Activated naive CD8-positive, alpha-beta T cell (primary cell): ENCODE measurements around the gene STX18.
A peak's percentile ranks its signal among the peaks of the same experiment; 100 is the strongest.
"Not testable (repeated sequence)": the region's sequence is repeated elsewhere in the genome, so short reads cannot be mapped to it uniquely, and the experiment has no call there.

Experiments
- H3K27ac Mint-ChIP-seq: one replicate; pipeline ENCODE4 v1.8.0; 2021; ENCODE audit warnings: mixed read lengths
- H3K27me3 Mint-ChIP-seq: one replicate; pipeline ENCODE4 v1.8.0; 2021; ENCODE audit warnings: mixed read lengths
- H3K36me3 Mint-ChIP-seq: one replicate; pipeline ENCODE4 v1.8.0; 2021; ENCODE audit warnings: mixed read lengths
- H3K4me1 Mint-ChIP-seq: one replicate; pipeline ENCODE4 v1.8.0; 2021; ENCODE audit warnings: low read depth, mixed read lengths
- H3K4me3 Mint-ChIP-seq: one replicate; pipeline ENCODE4 v1.8.0; 2021; ENCODE audit warnings: mild to moderate bottlenecking, mixed read lengths
- H3K9me3 Mint-ChIP-seq: one replicate; pipeline ENCODE4 v1.8.0; 2021; ENCODE audit warnings: low read depth, mixed read lengths

Gene STX18

DNA sequence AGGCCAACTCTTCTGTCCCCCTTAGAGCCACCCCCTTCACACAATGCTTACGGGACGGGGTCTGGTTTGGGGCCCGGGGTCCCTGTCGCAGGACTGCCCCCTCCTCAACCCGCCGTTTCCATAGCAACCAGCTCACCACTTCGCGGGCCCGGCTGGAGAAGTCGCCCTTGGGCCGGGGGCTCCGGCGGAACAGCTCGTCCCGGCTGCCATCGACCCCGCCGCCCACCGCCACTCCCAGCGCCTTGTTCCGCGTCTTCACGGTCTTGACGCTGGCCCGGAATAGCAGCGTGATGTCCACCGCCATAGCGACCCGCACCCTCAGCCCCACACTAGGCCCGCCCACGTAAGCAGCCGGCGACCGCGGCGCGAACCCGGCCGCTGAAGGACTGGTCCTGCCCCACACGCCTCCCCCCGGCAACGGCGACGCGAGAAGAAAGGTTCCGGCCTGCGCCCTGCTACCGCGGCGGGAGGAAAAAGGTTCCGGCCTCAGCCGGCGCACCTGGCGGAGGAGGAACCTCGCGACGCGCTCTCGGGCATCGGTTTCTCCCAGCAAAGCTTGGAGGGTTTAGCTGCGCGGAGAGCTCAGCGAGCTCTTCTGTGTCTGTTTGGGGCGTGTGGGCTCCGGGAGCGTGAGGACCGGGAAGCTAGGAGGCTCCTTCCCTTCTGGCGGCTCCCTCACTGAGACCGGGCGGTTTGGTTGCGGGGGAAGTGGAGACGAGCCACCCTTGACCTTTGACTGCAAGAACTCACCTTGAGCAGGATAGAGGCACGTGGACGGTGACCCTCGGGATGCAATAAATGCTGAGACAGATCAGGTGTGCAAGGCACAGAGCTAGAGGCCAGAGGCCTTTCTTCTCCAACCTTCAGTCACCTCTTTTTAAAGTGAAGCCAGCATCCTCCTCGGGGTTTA, at the start of gene STX18:
Gene STX18 (minus strand): TSS at position 388 of the 910 bp plus-strand sequence. CDS start 84 bp downstream, at position 304.
- H3K27ac Mint-ChIP-seq, result peak within 1 kb of the TSS; percentile 95
- peak within 1 kb of the TSS; percentile 97 for H3K4me3 Mint-ChIP-seq
- no peaks in the 10 kb centered on the region for H3K9me3 Mint-ChIP-seq
- H3K4me1 Mint-ChIP-seq, result peaks cover 54% of the 10 kb centered on the region
- peaks cover 7% of the 10 kb centered on the region for H3K36me3 Mint-ChIP-seq
- H3K27me3 Mint-ChIP-seq, result no peaks in the 10 kb centered on the region

DNA sequence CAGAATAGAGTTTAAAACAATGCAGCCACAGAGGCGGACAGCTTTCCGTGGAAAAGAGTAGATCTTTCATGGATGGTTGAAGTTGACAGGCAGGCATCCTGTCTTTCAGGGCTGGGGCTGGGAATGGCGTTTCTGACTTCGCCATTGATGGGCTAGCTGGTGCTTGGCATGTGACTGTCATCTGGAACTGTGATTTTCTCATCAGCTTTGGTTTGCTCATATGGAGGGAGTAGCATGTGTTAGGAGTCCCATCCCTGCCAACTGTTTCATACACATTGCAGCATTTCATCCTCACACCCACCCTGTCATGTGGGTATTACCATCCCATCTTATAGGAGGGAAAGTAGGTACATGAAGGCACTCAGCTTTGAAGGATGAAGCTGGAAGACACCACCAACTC, 49.2 kb upstream of the STX18 start:
- H3K9me3 Mint-ChIP-seq, result peaks cover 11% of the 10 kb centered on the region
- H3K27me3 Mint-ChIP-seq, result no peaks in the 10 kb centered on the region
- no peak overlapping the region for H3K4me3 Mint-ChIP-seq
- peaks cover 33% of the 10 kb centered on the region for H3K36me3 Mint-ChIP-seq
- H3K27ac Mint-ChIP-seq, result no peak overlapping the region
- H3K4me1 Mint-ChIP-seq, result no peaks in the 10 kb centered on the region

DNA sequence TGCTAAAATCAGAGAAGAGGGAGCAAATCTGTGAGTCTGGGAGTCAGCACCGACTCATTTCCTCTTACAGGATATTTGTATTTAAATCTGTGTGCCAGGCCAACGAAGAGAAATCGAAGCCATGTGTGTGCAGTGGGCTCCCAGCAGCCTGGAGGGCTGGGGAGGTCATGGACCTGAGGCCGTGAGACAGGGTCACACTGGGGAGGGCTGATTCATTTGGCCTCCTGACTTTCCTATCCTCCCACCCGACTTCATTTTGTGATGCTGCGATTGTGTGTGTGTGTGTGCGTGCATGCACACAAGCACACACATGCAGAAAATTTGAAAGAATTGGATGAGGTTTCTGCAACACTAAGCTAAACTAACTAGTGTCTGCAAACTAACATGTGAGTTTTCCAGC, 48.7 kb upstream of the STX18 start:
- Mint-ChIP-seq H3K4me3 (no peak overlapping the region), H3K4me1 (no peaks in the 10 kb centered on the region), H3K27me3 (no peaks in the 10 kb centered on the region), H3K9me3 (peaks cover 9% of the 10 kb centered on the region), H3K36me3 (peaks cover 33% of the 10 kb centered on the region), H3K27ac (no peak overlapping the region)

DNA sequence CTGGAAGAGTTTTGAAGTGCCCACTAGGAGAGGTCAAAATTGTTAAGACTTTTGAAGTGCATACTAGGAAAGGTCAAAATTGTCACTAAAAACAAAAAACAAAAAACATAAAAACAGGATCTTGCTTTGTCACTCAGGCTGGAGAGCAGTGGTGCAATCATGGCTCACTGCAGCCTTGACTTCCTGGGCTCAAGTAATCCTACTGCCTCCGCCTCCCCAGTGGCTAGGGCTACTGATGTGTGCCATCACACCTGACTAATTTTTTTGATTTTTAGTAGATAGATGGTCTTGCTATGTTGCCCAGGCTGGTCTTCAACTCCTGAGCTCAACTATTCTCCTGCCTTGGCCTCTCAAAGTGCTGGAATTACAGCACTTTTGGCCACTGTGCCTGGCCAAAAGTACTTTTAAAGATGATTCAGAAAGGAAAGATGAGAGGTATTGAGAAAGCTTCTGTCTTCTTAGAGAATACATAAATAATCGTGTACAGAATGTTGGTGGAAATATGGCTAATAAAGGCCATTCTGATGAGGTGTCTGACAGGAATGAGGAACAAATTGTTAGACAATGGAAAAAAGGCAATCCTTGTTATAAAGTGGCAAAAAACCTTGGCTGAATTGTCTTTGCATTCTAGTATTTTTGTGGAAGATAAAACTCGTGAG, 43.3 kb upstream of the STX18 start:
- Mint-ChIP-seq H3K4me3 (no peak overlapping the region), H3K36me3 (peaks cover 26% of the 10 kb centered on the region), H3K4me1 (no peaks in the 10 kb centered on the region), H3K27me3 (no peaks in the 10 kb centered on the region), H3K27ac (no peak overlapping the region), H3K9me3 (no peaks in the 10 kb centered on the region)

DNA sequence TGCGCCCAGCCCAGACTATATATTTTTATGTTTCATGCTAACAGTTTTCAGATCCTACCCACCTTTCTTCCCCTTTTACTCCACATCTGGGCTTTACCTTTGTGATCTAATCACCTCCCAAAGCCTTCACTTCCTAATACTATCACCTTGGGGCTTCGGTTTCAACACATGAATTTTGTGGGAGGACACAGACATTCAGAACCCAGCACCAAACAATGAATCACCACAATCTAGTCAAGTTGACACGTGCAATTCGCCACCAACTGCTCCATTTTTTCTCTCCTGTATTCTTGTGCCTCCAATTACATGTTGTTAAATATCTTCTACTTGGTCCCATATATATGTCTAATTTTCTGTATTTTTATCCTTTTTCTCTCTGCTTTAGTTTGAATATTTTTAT, 41.8 kb upstream of the STX18 start:
- no peak overlapping the region for H3K27ac Mint-ChIP-seq
- no peaks in the 10 kb centered on the region for H3K27me3 Mint-ChIP-seq
- H3K36me3 Mint-ChIP-seq, result peaks cover 26% of the 10 kb centered on the region
- no peak overlapping the region for H3K4me3 Mint-ChIP-seq
- no peaks in the 10 kb centered on the region for H3K4me1 Mint-ChIP-seq
- no peaks in the 10 kb centered on the region for H3K9me3 Mint-ChIP-seq

DNA sequence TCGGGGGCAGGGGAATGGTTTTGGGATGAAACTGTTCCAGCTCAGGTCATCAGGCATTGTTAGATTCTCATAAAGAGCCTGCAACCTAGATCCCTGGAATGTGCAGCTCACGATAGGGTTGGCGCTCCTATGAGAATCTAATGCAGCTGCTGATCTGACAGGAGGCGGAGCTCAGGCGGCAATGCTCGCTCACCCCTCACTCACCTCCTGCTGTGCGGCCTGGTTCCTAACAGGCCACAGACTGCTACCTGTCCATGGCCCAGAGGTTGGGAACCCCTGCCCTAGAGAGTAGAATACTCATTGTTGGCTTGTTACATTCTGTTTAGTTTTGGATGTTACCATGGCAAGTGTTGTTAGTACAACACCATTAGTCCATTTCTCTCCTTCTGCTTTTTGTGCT, 40.8 kb upstream of the STX18 start:
- Mint-ChIP-seq H3K4me1 (no peaks in the 10 kb centered on the region), H3K36me3 (peaks cover 26% of the 10 kb centered on the region), H3K4me3 (no peak overlapping the region), H3K27ac (no peak overlapping the region), H3K27me3 (no peaks in the 10 kb centered on the region), H3K9me3 (no peaks in the 10 kb centered on the region)

DNA sequence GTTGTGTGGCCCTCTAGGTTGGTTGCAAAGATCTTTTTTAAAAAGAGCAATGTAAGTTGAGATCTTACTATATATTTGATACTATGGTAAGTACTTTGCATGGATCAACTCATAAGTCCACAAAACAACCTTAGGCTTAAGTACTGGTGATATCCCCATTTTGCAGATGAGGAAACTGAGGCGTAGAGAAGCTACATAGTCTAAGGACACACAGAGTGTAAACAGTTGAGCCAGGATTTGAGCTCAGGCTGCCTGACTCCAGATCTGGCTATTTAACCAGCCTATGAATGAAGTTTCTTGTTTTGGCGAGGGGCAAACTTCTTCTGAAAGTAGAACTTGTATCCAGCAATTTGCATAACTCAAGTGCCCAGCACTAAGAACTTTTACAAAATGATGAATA, 38.6 kb upstream of the STX18 start:
- peaks cover 5% of the 10 kb centered on the region for H3K4me1 Mint-ChIP-seq
- H3K27me3 Mint-ChIP-seq, result no peaks in the 10 kb centered on the region
- no peak overlapping the region for H3K4me3 Mint-ChIP-seq
- H3K27ac Mint-ChIP-seq, result no peak overlapping the region
- no peaks in the 10 kb centered on the region for H3K9me3 Mint-ChIP-seq
- peaks cover 17% of the 10 kb centered on the region for H3K36me3 Mint-ChIP-seq

DNA sequence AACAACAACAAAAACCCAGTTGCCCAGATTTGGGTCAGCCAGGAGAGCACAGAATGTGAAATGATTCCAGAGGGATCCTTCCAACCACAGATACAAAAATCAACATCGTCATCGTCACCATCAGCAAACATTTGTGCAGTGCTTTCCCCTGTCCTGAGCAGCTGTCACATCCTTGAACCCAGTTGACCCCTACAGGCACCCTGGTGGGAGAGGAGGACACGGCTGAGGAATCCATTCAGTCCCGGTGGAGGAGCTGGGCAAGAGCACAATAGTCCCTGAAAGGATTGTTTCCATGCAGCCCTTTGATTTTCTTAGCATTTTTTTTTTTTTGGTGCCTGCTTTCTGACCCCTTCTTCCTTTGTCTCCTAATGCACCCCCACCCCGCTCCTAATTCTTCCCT, 37.1 kb upstream of the STX18 start:
- peaks cover 14% of the 10 kb centered on the region for H3K4me1 Mint-ChIP-seq
- no peaks in the 10 kb centered on the region for H3K9me3 Mint-ChIP-seq
- no peak overlapping the region for H3K4me3 Mint-ChIP-seq
- H3K36me3 Mint-ChIP-seq, result peaks cover 10% of the 10 kb centered on the region
- H3K27ac Mint-ChIP-seq, result no peak overlapping the region
- no peaks in the 10 kb centered on the region for H3K27me3 Mint-ChIP-seq

DNA sequence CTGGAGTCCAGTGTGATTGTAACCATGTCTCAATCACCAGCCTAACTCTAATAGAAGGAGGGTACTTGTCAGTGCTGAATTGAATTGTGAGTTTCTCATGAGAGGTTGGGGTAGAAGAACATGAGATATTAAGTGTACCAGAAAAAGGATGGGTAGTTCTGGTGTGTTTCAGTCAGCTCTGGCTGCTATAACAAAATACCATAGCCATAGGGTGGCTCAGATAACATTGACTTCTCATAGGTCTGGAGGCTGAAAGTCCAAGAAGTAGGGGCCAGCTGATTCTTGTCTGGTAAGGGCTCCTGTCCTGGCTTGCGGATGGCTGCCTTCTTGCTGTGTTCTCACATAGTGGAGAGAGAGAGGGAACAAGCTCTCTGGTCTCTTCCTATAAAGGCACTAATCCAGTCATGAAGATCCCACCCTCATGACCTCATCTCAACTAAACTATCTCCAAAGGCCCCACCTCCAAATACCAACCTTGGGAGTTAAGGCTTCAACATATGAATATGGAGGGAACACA, 35.6 kb upstream of the STX18 start:
- peaks cover 17% of the 10 kb centered on the region for H3K4me1 Mint-ChIP-seq

DNA sequence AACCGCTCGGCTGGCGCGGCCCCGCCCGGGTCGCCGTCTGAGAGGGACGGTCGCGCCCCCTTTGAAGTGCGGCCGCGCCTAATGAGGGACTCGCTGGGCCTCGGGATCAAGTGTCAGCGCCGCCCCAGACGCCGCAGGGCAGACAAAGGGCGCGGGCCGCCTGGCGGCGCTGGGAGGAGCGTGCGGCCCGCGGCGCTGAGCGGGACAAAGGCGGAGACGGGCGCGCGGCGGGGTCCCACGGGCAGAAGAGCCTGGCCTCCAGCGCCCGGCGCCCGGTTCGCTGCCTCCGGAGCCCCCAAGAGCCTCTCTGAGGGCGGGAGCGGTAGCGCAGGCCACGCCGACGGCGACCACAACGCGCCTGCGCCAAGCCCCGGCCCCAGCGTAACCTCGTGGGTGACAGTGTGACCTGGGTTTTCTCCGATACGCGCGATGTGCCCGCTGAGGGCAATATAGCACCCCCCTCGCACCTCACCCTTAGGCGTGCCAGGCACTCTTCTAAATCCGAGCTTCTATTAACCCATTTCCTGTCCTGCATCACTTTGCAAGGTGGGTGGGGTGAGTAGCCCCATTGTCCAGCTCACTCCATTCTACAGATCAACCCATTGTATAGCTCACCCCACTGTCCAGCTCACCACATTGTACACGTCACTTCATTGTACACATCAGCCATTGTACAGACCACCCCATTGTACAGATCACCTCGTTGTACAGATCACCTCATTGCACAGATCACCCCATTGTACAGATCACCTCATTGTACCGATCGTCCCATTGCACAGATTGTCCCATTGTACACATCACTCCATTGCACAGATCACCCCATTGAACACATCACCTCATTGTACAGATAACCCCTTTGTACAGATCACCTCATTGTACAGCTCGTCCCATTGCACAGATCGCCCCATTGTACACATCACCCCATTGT, 33.7 kb upstream of the STX18 start:
- H3K4me3 Mint-ChIP-seq, result peak overlapping the region; percentile 82
- peaks cover 7% of the 10 kb centered on the region for H3K36me3 Mint-ChIP-seq
- H3K27ac Mint-ChIP-seq, result no peak overlapping the region
- no peaks in the 10 kb centered on the region for H3K27me3 Mint-ChIP-seq
- H3K9me3 Mint-ChIP-seq, result no peaks in the 10 kb centered on the region
- H3K4me1 Mint-ChIP-seq, result peaks cover 17% of the 10 kb centered on the region

More for the DNA sequence above, 35.6 kb upstream of the STX18 start:
- no peaks in the 10 kb centered on the region for H3K9me3 Mint-ChIP-seq
- no peak overlapping the region for H3K27ac Mint-ChIP-seq
- H3K27me3 Mint-ChIP-seq, result no peaks in the 10 kb centered on the region
- H3K36me3 Mint-ChIP-seq, result peaks cover 7% of the 10 kb centered on the region
- no peak overlapping the region for H3K4me3 Mint-ChIP-seq

DNA sequence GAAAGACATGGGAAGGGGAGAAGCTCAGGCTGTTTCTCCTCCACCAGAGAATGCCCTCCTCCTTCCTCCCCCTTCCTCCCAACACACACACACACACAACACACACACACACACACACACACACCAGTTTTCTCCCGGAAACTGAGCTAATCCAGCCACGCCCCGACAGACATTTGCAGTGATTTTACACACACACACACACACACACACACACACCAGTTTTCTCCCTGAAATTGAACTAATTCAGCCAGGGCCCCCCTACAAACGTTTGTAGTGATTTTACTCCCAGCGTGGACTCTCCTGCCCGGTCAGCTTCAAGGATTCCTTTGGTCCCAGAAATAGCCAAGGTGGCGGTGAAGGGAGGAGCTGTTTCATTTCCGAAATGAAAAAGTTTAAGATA, 32.9 kb upstream of the STX18 start:
- Mint-ChIP-seq H3K27me3 (no peaks in the 10 kb centered on the region), H3K4me3 (peak overlapping the region; percentile 82), H3K4me1 (peaks cover 17% of the 10 kb centered on the region), H3K9me3 (no peaks in the 10 kb centered on the region), H3K36me3 (peaks cover 8% of the 10 kb centered on the region), H3K27ac (no peak overlapping the region)

DNA sequence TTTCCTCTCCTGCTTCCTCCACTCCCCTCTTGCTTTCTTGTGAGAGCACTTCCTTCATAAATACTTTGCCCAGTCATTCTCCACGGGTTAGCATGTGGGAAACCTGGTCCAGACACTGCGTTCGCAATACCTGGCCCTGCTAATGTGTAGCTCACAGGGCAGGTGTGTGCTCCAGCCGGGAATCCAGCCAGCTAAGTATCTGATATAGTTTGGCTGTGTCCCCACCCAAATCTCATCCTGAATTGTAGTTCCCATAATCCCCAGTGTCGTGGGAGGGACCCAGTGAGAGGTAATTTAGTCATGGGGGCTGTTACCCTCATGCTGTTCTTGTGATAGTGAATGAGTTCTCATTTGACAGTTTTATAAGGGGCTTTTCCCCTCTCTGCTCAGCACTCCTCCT, 32.2 kb upstream of the STX18 start:
- peak overlapping the region; percentile 82 for H3K4me3 Mint-ChIP-seq
- H3K27ac Mint-ChIP-seq, result no peak overlapping the region
- H3K4me1 Mint-ChIP-seq, result peaks cover 17% of the 10 kb centered on the region
- H3K27me3 Mint-ChIP-seq, result no peaks in the 10 kb centered on the region
- H3K36me3 Mint-ChIP-seq, result peaks cover 11% of the 10 kb centered on the region
- no peaks in the 10 kb centered on the region for H3K9me3 Mint-ChIP-seq

DNA sequence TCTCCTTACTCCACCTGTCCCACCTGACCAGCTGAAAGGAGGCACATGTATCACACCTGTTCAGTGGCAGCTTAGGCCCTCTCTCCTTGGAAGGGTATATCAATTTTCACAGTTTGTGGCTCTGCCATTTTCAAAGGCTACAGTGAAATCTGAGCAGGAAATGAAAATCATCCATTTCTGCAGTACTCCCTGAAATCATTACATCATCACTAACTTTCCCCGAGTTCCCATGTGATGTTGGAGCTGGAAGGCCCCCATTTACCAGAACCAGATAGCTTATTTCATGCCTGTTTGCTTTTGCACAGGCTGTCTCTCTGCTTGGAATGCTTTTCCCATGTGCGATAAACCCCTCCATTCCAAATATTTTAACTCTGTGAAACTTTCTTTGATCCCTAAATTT, 31.0 kb upstream of the STX18 start:
- Mint-ChIP-seq H3K4me3 (no peak overlapping the region), H3K4me1 (peaks cover 17% of the 10 kb centered on the region), H3K9me3 (no peaks in the 10 kb centered on the region), H3K27ac (no peak overlapping the region), H3K27me3 (no peaks in the 10 kb centered on the region), H3K36me3 (peaks cover 14% of the 10 kb centered on the region)

DNA sequence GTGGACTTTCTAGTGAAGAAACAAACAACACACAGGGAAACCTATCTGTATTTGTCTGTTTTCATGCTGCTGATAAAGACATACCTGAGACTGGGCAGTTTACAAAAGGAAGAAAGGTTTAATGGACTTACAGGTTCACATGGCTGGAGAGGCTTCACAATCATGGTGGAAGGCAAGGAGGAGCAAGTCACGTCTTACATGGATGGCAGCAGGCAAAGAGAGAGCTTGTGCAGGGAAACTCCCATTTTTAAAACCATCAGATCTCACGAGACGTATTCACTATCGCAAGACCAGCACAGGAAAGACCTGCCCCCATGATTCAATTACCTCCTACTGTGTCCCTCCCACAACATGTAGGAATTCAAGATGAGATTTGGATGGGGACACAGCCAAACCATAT, 28.0 kb upstream of the STX18 start:
- not testable (repeated sequence) for H3K27ac Mint-ChIP-seq, H3K27me3 Mint-ChIP-seq, H3K9me3 Mint-ChIP-seq, H3K4me3 Mint-ChIP-seq
- Mint-ChIP-seq H3K36me3 (peaks cover 16% of the 10 kb centered on the region), H3K4me1 (peaks cover 11% of the 10 kb centered on the region)
